ENCODE data around the gene ANKRD44.

DNA sequence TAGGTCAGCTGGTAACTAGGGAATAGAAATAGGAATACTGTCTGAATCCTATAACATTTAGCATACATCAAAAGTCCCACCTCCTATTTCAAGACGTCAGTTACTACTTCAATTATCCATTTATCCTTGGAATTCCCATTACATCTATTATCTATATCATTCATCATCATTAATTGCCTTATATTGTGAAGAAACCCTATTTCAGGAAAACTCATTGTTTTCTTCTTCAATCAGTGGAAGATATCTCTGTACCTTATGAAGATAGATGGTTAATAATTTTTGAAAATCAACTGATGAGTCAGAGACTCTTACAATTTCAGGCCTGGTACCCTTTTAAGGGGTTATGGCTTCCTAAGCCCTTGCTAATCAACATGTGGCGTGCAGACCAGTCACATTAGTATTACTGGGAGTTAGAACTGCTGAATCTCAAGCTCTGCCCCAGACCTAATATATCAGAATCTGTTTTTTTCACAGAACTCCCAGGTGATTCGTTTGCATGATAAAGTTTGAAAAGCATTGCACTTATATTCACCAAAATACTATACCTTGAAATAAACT lies 314.7 kb downstream of the ANKRD44 start:
- TF ChIP-seq, protein P1, sequence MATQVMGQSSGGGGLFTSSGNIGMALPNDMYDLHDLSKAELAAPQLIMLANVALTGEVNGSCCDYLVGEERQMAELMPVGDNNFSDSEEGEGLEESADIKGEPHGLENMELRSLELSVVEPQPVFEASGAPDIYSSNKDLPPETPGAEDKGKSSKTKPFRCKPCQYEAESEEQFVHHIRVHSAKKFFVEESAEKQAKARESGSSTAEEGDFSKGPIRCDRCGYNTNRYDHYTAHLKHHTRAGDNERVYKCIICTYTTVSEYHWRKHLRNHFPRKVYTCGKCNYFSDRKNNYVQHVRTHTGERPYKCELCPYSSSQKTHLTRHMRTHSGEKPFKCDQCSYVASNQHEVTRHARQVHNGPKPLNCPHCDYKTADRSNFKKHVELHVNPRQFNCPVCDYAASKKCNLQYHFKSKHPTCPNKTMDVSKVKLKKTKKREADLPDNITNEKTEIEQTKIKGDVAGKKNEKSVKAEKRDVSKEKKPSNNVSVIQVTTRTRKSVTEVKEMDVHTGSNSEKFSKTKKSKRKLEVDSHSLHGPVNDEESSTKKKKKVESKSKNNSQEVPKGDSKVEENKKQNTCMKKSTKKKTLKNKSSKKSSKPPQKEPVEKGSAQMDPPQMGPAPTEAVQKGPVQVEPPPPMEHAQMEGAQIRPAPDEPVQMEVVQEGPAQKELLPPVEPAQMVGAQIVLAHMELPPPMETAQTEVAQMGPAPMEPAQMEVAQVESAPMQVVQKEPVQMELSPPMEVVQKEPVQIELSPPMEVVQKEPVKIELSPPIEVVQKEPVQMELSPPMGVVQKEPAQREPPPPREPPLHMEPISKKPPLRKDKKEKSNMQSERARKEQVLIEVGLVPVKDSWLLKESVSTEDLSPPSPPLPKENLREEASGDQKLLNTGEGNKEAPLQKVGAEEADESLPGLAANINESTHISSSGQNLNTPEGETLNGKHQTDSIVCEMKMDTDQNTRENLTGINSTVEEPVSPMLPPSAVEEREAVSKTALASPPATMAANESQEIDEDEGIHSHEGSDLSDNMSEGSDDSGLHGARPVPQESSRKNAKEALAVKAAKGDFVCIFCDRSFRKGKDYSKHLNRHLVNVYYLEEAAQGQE (IDR thresholded peaks at IDR 0.05; ENCODE audit: insufficient read depth in 1 of 2, low read depth in 2 of 2, low read length in 2 of 2), result no peak
- no peak for TF ChIP-seq TAF1 (IDR thresholded peaks at IDR 0.05; ENCODE audit: borderline replicate concordance, insufficient read depth, low read length)

Data from PFSK-1 (cell line).